Liver (tissue), 9 donors: Measurements from ENCODE around the gene TRIP12. TPM values are rescaled to one million over a fixed set of nuclear protein-coding genes. Genes with fewer than 3 reads are reported as not detected.

Experiments used
- DNase-seq: peaks from one replicate; pipeline ENCODE4 v3.0.0-alpha.2; 2017; ENCODE audit warnings: low spot score
- H3K27ac ChIP-seq, 2 donors: one replicate each; pipeline ENCODE4 v1.7.0; 2013; ENCODE audit warnings: inconsistent platforms in 2 of 2, low read length in 2 of 2, control low read depth in 1 of 2, low read depth in 1 of 2, mild to moderate bottlenecking in 1 of 2
- H3K27me3 ChIP-seq, 4 donors: one replicate each; pipeline versions ENCODE4 v1.6.1 to v1.7.0; 2013; ENCODE audit warnings: low read length in 3 of 4, inconsistent platforms in 1 of 4, mild to moderate bottlenecking in 1 of 4, moderate library complexity in 1 of 4; ENCODE audit not compliant: control insufficient read depth in 4 of 4, insufficient read depth in 4 of 4
- H3K36me3 ChIP-seq, 4 donors: one replicate each; pipeline versions ENCODE4 v1.6.1 to v1.7.0; 2013; ENCODE audit warnings: low read length in 3 of 4, mild to moderate bottlenecking in 3 of 4, low read depth in 1 of 4, moderate library complexity in 1 of 4; ENCODE audit not compliant: control insufficient read depth in 4 of 4, insufficient read depth in 3 of 4
- H3K4me1 ChIP-seq, 4 donors: one replicate each; pipeline versions ENCODE4 v1.6.1 to v1.7.0; 2013; ENCODE audit warnings: low read length in 3 of 4, mild to moderate bottlenecking in 3 of 4, moderate library complexity in 1 of 4; ENCODE audit not compliant: control insufficient read depth in 4 of 4, insufficient read depth in 4 of 4
- H3K4me3 ChIP-seq, 3 donors: one replicate each; pipeline versions ENCODE4 v1.6.1 to v1.7.0; 2013; ENCODE audit warnings: low read length in 3 of 3, control low read depth in 1 of 3, low read depth in 1 of 3, mild to moderate bottlenecking in 1 of 3
- H3K9ac ChIP-seq, 2 donors: one replicate each; pipeline ENCODE4 v1.7.0; 2013; ENCODE audit warnings: low read length in 2 of 2, mild to moderate bottlenecking in 2 of 2, moderate library complexity in 2 of 2, control low read depth in 1 of 2, low read depth in 1 of 2
- H3K9me3 ChIP-seq, 4 donors: one replicate each; pipeline versions ENCODE4 v1.6.1 to v1.7.0; 2013; ENCODE audit warnings: low read length in 3 of 4; ENCODE audit not compliant: control insufficient read depth in 4 of 4
- ATF3 ChIP-seq: IDR thresholded peaks from 2 replicates; pipeline ENCODE4 v1.6.1; 2016; ENCODE audit warnings: antibody characterized with exemption
- EGR1 ChIP-seq, 2 donors: IDR thresholded peaks; 2 replicates each; pipeline ENCODE4 v1.6.1; 2016 to 2018; ENCODE audit warnings: antibody characterized with exemption in 2 of 2, low read depth in 2 of 2
- FOXA1 ChIP-seq: IDR thresholded peaks from 2 replicates; pipeline ENCODE4 v1.6.1; 2016; ENCODE audit warnings: antibody characterized with exemption
- GABPA ChIP-seq, 2 donors: IDR thresholded peaks in 1 of 2; conservative IDR thresholded peaks in 1 of 2; 2 replicates each; pipeline ENCODE4 v1.6.1; 2016; ENCODE audit warnings: antibody characterized with exemption in 2 of 2, mild to moderate bottlenecking in 1 of 2, moderate library complexity in 1 of 2
- HNF4A ChIP-seq, 2 donors: conservative IDR thresholded peaks; 2 replicates each; pipeline ENCODE4 v1.6.1; 2016; ENCODE audit warnings: antibody characterized with exemption in 2 of 2, mild to moderate bottlenecking in 2 of 2
- HNF4G ChIP-seq: IDR thresholded peaks from 2 replicates; pipeline ENCODE4 v1.6.1; 2016; ENCODE audit warnings: antibody characterized with exemption
- JUND ChIP-seq, 2 donors: IDR thresholded peaks; 2 replicates each; pipeline ENCODE4 v1.6.1; 2016; ENCODE audit warnings: antibody characterized with exemption in 2 of 2
- MAX ChIP-seq: IDR thresholded peaks from 2 replicates; pipeline ENCODE4 v1.6.1; 2016; ENCODE audit warnings: antibody characterized with exemption
- NR2F2 ChIP-seq: IDR thresholded peaks from 2 replicates; pipeline ENCODE4 v1.6.1; 2016; ENCODE audit warnings: antibody characterized with exemption
- RAD21 ChIP-seq, 2 donors: IDR thresholded peaks; 2 replicates each; pipeline ENCODE4 v1.6.1; 2016; ENCODE audit warnings: antibody characterized with exemption in 2 of 2, mild to moderate bottlenecking in 2 of 2
- REST ChIP-seq: IDR thresholded peaks from 2 replicates; pipeline ENCODE4 v1.6.1; 2016; ENCODE audit warnings: antibody characterized with exemption, mild to moderate bottlenecking
- RXRA ChIP-seq, 2 donors: IDR thresholded peaks; 2 replicates each; pipeline ENCODE4 v1.6.1; 2017 to 2018; ENCODE audit warnings: antibody characterized with exemption in 2 of 2, mild to moderate bottlenecking in 1 of 2
- SP1 ChIP-seq: IDR thresholded peaks from 2 replicates; pipeline ENCODE4 v1.6.1; 2018; ENCODE audit warnings: antibody characterized with exemption, mild to moderate bottlenecking
- TAF1 ChIP-seq: conservative IDR thresholded peaks from 2 replicates; pipeline ENCODE4 v1.6.1; 2016; ENCODE audit warnings: antibody characterized with exemption, mild to moderate bottlenecking
- YY1 ChIP-seq: IDR thresholded peaks from 2 replicates; pipeline ENCODE4 v1.6.1; 2016; ENCODE audit warnings: antibody characterized with exemption, mild to moderate bottlenecking
- ZBTB33 ChIP-seq: IDR thresholded peaks from 2 replicates; pipeline ENCODE4 v1.6.1; 2016; ENCODE audit warnings: antibody characterized with exemption
- WGBS: extraction: QIAGEN DNeasy Blood & Tissue Kit; methylation state at CpG from one replicate; pipeline ENCODE4 v1.1.7; 2013; 5-methylcytosine and 5-hydroxymethylcytosine counted together
- polyA plus RNA-seq, 2 donors: library from polyadenylated mRNA; stranded (reverse) in 1 of 2; unstranded in 1 of 2; fragments of 200-250 nt in 1 of 2; fragments of >200 nt in 1 of 2; fragmentation: Nextera tagmentation in 1 of 2; extraction: Ambion mirVana in 1 of 2; gene quantifications; one replicate each; pipeline versions ENCODE4 v1.2.1 to v1.2.3, GENCODE V29; 2013 to 2015
- total RNA-seq, 2 donors: library from RNA; depleted of rRNA; stranded (reverse); fragments of >200 nt; gene quantifications; one replicate each; pipeline ENCODE4 v1.2.3, GENCODE V29; 2014
- TF ChIP-seq, protein P1 (sequence below): fragments of 150-350 bp; IDR thresholded peaks from 2 replicates; pipeline ENCODE4 v1.5.1; 2017; ENCODE audit warnings: improper control_type of control experiment, low read depth, low read length; ENCODE audit not compliant: missing input control
- donor health status: healthy.
- donor health status: healthy.
- donor health status: healthy.
- donor health status: healthy.
- donor health status: healthy.

Gene TRIP12
- total and polyA plus RNA-seq, 4 donors = 13.9 to 128 (median 67.4) TPM

GRCh38 chr2:229831805-229832509 lies 89.9 kb downstream of the TRIP12 start:
- WGBS = 93% methylated on average over 3 of the region's 3 CpGs
- TF ChIP-seq NR2F2 (no peak), ZBTB33 (no peak), HNF4A (conservative IDR thresholded peaks at IDR 0.05) (no peak), TAF1 (no peak), REST (no peak), JUND (IDR thresholded peaks at IDR 0.05) (no peak), GABPA (IDR thresholded peaks at IDR 0.05 in 1 of 2, conservative IDR thresholded peaks at IDR 0.05 in 1 of 2) (no peak), RAD21 (IDR thresholded peaks at IDR 0.05) (no peak), RXRA (IDR thresholded peaks at IDR 0.05) (no peak), SP1 (no peak), EGR1 (IDR thresholded peaks at IDR 0.05; ENCODE audit: low read depth in 2 of 2) (no peak), HNF4G (no peak), FOXA1 (no peak), ATF3 (no peak)
- TF ChIP-seq, protein P1, sequence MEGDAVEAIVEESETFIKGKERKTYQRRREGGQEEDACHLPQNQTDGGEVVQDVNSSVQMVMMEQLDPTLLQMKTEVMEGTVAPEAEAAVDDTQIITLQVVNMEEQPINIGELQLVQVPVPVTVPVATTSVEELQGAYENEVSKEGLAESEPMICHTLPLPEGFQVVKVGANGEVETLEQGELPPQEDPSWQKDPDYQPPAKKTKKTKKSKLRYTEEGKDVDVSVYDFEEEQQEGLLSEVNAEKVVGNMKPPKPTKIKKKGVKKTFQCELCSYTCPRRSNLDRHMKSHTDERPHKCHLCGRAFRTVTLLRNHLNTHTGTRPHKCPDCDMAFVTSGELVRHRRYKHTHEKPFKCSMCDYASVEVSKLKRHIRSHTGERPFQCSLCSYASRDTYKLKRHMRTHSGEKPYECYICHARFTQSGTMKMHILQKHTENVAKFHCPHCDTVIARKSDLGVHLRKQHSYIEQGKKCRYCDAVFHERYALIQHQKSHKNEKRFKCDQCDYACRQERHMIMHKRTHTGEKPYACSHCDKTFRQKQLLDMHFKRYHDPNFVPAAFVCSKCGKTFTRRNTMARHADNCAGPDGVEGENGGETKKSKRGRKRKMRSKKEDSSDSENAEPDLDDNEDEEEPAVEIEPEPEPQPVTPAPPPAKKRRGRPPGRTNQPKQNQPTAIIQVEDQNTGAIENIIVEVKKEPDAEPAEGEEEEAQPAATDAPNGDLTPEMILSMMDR = no peak

DNA sequence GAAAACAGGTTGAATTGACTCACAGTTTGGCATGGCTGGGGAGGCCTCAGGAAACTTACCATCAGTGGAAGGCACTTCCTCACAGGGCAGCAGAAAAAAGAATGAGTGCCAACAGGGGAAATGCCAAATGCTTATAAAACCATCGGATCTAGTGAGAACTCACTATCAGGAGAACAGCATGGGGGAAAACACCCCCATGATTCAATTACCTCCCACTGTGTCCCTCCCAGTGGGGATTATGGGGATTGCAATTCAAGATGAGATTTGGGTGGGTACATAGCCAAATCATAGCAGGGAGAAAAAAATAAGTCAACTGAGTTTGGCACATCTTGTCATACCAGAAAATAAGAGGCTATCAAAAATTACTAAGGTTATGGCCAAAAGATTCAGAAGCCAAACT lies 96.3 kb downstream of the TRIP12 start:
- H3K36me3 ChIP-seq = peaks cover 13 to 38% (median 35%) of the 10 kb centered on the region in 4 donors
- TF ChIP-seq RXRA (IDR thresholded peaks at IDR 0.05) (no peak), EGR1 (IDR thresholded peaks at IDR 0.05; ENCODE audit: low read depth in 2 of 2) (no peak), ATF3 (no peak), TAF1 (no peak), REST (no peak), SP1 (no peak), ZBTB33 (no peak), MAX (no peak), YY1 (no peak), GABPA (IDR thresholded peaks at IDR 0.05 in 1 of 2, conservative IDR thresholded peaks at IDR 0.05 in 1 of 2) (no peak), FOXA1 (no peak)

More at GRCh38 chr2:229831805-229832509, 89.9 kb downstream of the TRIP12 start:
- no peak overlapping the region for H3K9ac ChIP-seq
- H3K4me1 ChIP-seq = no peaks in the 10 kb centered on the region
- H3K36me3 ChIP-seq = peaks cover 4 to 33% (median 21%) of the 10 kb centered on the region in 4 donors
- no peaks in the 10 kb centered on the region for H3K27me3 ChIP-seq
- H3K27ac ChIP-seq = no peak overlapping the region
- no peak overlapping the region for H3K4me3 ChIP-seq
- DNase-seq = no peak
- no peaks in the 10 kb centered on the region for H3K9me3 ChIP-seq

More for the DNA sequence above, 96.3 kb downstream of the TRIP12 start:
- Histone ChIP-seq H3K9ac (no peak overlapping the region), H3K27me3 (no peaks in the 10 kb centered on the region), H3K9me3 (no peaks in the 10 kb centered on the region), H3K4me1 (no peaks in the 10 kb centered on the region), H3K27ac (no peak overlapping the region), H3K4me3 (no peak overlapping the region)
- no peak for DNase-seq
- WGBS = 84% methylated on average over 1 of the region's 1 CpG
